SK-N-SH treated with all-trans-retinoic acid at 6 μM for 48 hours (cell line): ENCODE results near the gene MTIF2.

Experiments used
- BACH2 ChIP-seq: fragments of 250-450 bp; sonication (Bioruptor Pico); IDR thresholded peaks from 2 replicates; pipeline ENCODE4 v1.9.0; 2021; ENCODE audit warnings: mild to moderate bottlenecking, borderline replicate concordance
- CSDC2 ChIP-seq: fragments of 250-450 bp; sonication (Bioruptor Pico); IDR thresholded peaks from 2 replicates; pipeline ENCODE4 v1.5.0; 2020; ENCODE audit warnings: mild to moderate bottlenecking, moderate library complexity
- ESRRG ChIP-seq: fragments of 250-450 bp; sonication (Bioruptor Pico); IDR thresholded peaks from 2 replicates; pipeline ENCODE4 v1.6.1; 2021; ENCODE audit warnings: mild to moderate bottlenecking
- TOX ChIP-seq: fragments of 250-450 bp; sonication (Bioruptor Pico); IDR thresholded peaks from 2 replicates; pipeline ENCODE4 v1.8.0; 2021; ENCODE audit warnings: mild to moderate bottlenecking, moderate library complexity, borderline replicate concordance
- ZFP30 ChIP-seq: fragments of 450-650 bp; formaldehyde crosslinking; IDR thresholded peaks from 2 replicates; pipeline ENCODE4 v1.5.0; 2022; ENCODE audit warnings: mild to moderate bottlenecking, moderate library complexity
- ZNF565 ChIP-seq: fragments of 450-650 bp; formaldehyde crosslinking; conservative IDR thresholded peaks from 2 replicates; pipeline ENCODE4 v1.5.0; 2020; ENCODE audit warnings: low read depth, mild to moderate bottlenecking, moderate library complexity
- ZNF8 ChIP-seq: fragments of 450-650 bp; formaldehyde crosslinking; IDR thresholded peaks from 2 replicates; pipeline ENCODE4 v1.5.0; 2020; ENCODE audit warnings: mild to moderate bottlenecking, moderate library complexity
- TF ChIP-seq, protein P1 (sequence below): fragments of 250-450 bp; sonication (Bioruptor Pico); IDR thresholded peaks from 2 replicates; pipeline ENCODE4 v1.5.1; 2021; ENCODE audit warnings: mild to moderate bottlenecking, moderate library complexity
- TF ChIP-seq, protein P2 (sequence below): fragments of 250-450 bp; sonication (Bioruptor Pico); IDR thresholded peaks from 2 replicates; pipeline ENCODE4 v1.8.0; 2020; ENCODE audit warnings: mild to moderate bottlenecking, moderate library complexity, borderline replicate concordance
- TF ChIP-seq, protein P3 (sequence below): fragments of 250-450 bp; sonication (Bioruptor Pico); IDR thresholded peaks from 2 replicates; pipeline ENCODE4 v1.8.0; 2021; ENCODE audit warnings: low read depth, mild to moderate bottlenecking, moderate library complexity, borderline replicate concordance

DNA sequence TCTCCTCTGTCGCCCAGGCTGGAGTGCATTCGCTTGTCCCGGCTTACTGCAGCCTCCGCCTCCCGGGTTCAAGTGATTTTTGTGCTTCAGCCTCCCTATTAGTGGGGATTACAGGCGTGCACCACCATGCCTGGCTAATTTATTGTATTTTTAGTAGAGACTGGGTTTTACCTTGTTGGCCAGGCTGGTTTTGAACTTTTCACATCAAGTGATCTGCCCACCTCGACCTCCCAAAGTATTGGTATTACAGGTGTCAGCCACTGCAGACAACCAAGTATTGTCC lies 35.4 kb downstream of the MTIF2 start:
- TF ChIP-seq ESRRG (CRISPR knock-in tag) (no peak), BACH2 (CRISPR knock-in tag) (no peak), ZNF8 (CRISPR knock-in tag) (no peak), ZNF565 (CRISPR knock-in tag) (no peak), ZFP30 (no peak), CSDC2 (CRISPR knock-in tag) (no peak), TOX (CRISPR knock-in tag) (no peak)
- TF ChIP-seq, protein P1, sequence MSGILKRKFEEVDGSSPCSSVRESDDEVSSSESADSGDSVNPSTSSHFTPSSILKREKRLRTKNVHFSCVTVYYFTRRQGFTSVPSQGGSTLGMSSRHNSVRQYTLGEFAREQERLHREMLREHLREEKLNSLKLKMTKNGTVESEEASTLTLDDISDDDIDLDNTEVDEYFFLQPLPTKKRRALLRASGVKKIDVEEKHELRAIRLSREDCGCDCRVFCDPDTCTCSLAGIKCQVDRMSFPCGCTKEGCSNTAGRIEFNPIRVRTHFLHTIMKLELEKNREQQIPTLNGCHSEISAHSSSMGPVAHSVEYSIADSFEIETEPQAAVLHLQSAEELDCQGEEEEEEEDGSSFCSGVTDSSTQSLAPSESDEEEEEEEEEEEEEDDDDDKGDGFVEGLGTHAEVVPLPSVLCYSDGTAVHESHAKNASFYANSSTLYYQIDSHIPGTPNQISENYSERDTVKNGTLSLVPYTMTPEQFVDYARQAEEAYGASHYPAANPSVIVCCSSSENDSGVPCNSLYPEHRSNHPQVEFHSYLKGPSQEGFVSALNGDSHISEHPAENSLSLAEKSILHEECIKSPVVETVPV (CRISPR knock-in tag), result no peak
- TF ChIP-seq, protein P2, sequence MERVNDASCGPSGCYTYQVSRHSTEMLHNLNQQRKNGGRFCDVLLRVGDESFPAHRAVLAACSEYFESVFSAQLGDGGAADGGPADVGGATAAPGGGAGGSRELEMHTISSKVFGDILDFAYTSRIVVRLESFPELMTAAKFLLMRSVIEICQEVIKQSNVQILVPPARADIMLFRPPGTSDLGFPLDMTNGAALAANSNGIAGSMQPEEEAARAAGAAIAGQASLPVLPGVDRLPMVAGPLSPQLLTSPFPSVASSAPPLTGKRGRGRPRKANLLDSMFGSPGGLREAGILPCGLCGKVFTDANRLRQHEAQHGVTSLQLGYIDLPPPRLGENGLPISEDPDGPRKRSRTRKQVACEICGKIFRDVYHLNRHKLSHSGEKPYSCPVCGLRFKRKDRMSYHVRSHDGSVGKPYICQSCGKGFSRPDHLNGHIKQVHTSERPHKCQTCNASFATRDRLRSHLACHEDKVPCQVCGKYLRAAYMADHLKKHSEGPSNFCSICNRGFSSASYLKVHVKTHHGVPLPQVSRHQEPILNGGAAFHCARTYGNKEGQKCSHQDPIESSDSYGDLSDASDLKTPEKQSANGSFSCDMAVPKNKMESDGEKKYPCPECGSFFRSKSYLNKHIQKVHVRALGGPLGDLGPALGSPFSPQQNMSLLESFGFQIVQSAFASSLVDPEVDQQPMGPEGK, result no peak
- TF ChIP-seq, protein P3, sequence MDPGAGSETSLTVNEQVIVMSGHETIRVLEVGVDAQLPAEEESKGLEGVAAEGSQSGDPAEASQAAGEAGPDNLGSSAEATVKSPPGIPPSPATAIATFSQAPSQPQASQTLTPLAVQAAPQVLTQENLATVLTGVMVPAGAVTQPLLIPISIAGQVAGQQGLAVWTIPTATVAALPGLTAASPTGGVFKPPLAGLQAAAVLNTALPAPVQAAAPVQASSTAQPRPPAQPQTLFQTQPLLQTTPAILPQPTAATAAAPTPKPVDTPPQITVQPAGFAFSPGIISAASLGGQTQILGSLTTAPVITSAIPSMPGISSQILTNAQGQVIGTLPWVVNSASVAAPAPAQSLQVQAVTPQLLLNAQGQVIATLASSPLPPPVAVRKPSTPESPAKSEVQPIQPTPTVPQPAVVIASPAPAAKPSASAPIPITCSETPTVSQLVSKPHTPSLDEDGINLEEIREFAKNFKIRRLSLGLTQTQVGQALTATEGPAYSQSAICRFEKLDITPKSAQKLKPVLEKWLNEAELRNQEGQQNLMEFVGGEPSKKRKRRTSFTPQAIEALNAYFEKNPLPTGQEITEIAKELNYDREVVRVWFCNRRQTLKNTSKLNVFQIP (CRISPR knock-in tag), result no peak
